BJ (cell line): ENCODE results near the gene DGCR6L. TPM values are rescaled to one million over a fixed set of nuclear protein-coding genes. Genes with fewer than 3 reads are reported as not detected.
"Not testable (repeated sequence)": the region's sequence is repeated elsewhere in the genome, so short reads cannot be mapped to it uniquely, and the experiment has no call there.

Experiments
- CTCF ChIA-PET: fragments of 350-600 bp; formaldehyde crosslinking; extraction: SDS; loops from one replicate; lab custom pipeline; 2021; ENCODE audit warnings: antibody characterized with exemption, inconsistent platforms; lab: Yijun Ruan, JAX
- POLR2A ChIA-PET: fragments of 300-600 bp; sonication (Branson Sonifier 250); formaldehyde crosslinking; extraction: SDS; loops from one replicate; lab custom pipeline; 2021; ENCODE audit warnings: antibody characterized with exemption; lab: Charles Lee
- DNase-seq: peaks from one replicate; pipeline ENCODE4 v3.0.0-alpha.2; 2011; ENCODE audit warnings: low read depth
- H3K27me3 ChIP-seq: 2 replicates; pipeline ENCODE4 v1.6.0; 2011; ENCODE audit warnings: low read length; ENCODE audit not compliant: control insufficient read depth, insufficient read depth
- H3K36me3 ChIP-seq: 2 replicates; pipeline ENCODE4 v1.5.1; 2011; ENCODE audit warnings: low read length; ENCODE audit not compliant: control insufficient read depth, insufficient read depth
- H3K4me3 ChIP-seq: 2 replicates; pipeline ENCODE4 v1.5.1; 2011; ENCODE audit warnings: low read depth, mild to moderate bottlenecking, control low read depth, low read length
- polyA plus RNA-seq: library from polyadenylated mRNA; depleted of rRNA; stranded (reverse); fragments of >200 nt; gene quantifications from 2 replicates; pipeline ENCODE4 v1.2.3, GENCODE V29; 2011
- TF ChIP-seq, protein P1 (sequence below): IDR thresholded peaks from 2 replicates; pipeline ENCODE4 v1.5.1; 2011; ENCODE audit warnings: low read depth, mild to moderate bottlenecking, control low read depth, inconsistent platforms, low read length, moderate library complexity; ENCODE audit not compliant: insufficient read depth

The DGCR6L gene
- polyA plus RNA-seq, 1 experiment: 65.8 TPM

DNA sequence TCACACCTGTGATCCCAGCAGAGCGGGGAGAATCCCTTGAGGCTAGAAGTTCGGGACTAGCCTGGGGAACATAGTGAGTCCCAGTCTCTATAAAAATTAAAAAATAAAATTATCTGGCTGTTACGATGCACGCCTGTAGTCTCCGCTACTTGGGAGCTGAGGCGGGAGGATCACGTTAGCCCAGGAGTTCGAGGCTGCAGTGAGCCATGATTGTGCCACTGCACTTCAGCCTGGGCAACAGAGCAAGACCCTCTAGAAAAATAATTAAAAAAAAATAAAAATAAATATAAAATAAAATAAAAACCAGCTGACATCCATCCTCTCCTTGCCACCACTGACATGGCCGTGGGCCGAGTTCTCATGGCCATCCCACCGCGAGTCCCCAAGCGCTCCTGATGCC, 44.0 kb downstream of the DGCR6L start:
- no peak for DNase-seq
- Histone ChIP-seq H3K36me3 (no peaks in the 10 kb centered on the region), H3K27me3 (no peaks in the 10 kb centered on the region), H3K4me3 (no peak overlapping the region)
- ChIA-PET CTCF (interaction anchor here (1.9 kb wide), 1 partner anchor 9 kb away, joined by 5 read pairs; no protein-coding TSS in a partner anchor), POLR2A (no interaction called here)
- TF ChIP-seq, protein P1, sequence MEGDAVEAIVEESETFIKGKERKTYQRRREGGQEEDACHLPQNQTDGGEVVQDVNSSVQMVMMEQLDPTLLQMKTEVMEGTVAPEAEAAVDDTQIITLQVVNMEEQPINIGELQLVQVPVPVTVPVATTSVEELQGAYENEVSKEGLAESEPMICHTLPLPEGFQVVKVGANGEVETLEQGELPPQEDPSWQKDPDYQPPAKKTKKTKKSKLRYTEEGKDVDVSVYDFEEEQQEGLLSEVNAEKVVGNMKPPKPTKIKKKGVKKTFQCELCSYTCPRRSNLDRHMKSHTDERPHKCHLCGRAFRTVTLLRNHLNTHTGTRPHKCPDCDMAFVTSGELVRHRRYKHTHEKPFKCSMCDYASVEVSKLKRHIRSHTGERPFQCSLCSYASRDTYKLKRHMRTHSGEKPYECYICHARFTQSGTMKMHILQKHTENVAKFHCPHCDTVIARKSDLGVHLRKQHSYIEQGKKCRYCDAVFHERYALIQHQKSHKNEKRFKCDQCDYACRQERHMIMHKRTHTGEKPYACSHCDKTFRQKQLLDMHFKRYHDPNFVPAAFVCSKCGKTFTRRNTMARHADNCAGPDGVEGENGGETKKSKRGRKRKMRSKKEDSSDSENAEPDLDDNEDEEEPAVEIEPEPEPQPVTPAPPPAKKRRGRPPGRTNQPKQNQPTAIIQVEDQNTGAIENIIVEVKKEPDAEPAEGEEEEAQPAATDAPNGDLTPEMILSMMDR: no peak

DNA sequence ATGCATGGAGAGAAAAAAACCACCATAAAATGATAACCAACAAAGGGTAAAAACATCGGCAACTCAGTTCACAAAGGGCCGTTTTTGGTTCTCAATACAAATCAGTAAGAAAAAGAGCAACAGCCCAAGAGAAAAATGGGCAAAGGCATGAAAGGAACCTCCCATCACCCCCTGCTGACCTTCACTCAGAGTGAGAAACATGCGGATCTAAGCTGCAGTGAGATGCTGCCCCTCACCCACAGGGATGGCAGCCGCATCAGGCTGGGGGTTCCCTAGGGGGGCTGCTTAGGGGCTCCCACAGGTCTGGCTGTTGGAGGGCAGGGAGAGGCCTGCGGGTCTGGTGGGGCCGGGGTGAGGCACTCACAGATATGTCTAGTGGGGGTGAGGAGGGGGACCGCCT, 44.5 kb downstream of the DGCR6L start:
- CTCF ChIA-PET: interaction anchor here (1.9 kb wide), 1 partner anchor 9 kb away, joined by 5 read pairs; no protein-coding TSS in a partner anchor
- POLR2A ChIA-PET, H3K36me3 ChIP-seq, H3K4me3 ChIP-seq, H3K27me3 ChIP-seq, DNase-seq: not testable (repeated sequence)

GRCh38 chr22:20274374-20274773, 45.5 kb downstream of the DGCR6L start:
- H3K4me3 ChIP-seq, POLR2A ChIA-PET, H3K36me3 ChIP-seq, DNase-seq, CTCF ChIA-PET, H3K27me3 ChIP-seq: not testable (repeated sequence)

- no peaks in the 10 kb centered on the region for H3K36me3 ChIP-seq
- CTCF ChIA-PET: interaction anchor here (5.2 to 5.7 kb wide), 2 partner anchors 10 to 116 kb away, joined by 19 to 25 read pairs; no protein-coding TSS in a partner anchor
- H3K4me3 ChIP-seq: no peak overlapping the region
- TF ChIP-seq, protein P1: no peak
- DNase-seq: no peak
- POLR2A ChIA-PET: no interaction called here
- H3K27me3 ChIP-seq: no peaks in the 10 kb centered on the region
These were observed 46.1 kb downstream of the DGCR6L start for GRCh38 chr22:20273758-20274181.

GRCh38 chr22:20272700-20273099, 47.2 kb downstream of the DGCR6L start:
- CTCF ChIA-PET: interaction anchor here (5.2 to 5.7 kb wide), 2 partner anchors 11 to 115 kb away, joined by 19 to 25 read pairs; no protein-coding TSS in a partner anchor
- DNase-seq: no peak
- TF ChIP-seq, protein P1: no peak
- H3K36me3 ChIP-seq: no peaks in the 10 kb centered on the region
- no peak overlapping the region for H3K4me3 ChIP-seq
- H3K27me3 ChIP-seq: no peaks in the 10 kb centered on the region
- POLR2A ChIA-PET: no interaction called here

DNA sequence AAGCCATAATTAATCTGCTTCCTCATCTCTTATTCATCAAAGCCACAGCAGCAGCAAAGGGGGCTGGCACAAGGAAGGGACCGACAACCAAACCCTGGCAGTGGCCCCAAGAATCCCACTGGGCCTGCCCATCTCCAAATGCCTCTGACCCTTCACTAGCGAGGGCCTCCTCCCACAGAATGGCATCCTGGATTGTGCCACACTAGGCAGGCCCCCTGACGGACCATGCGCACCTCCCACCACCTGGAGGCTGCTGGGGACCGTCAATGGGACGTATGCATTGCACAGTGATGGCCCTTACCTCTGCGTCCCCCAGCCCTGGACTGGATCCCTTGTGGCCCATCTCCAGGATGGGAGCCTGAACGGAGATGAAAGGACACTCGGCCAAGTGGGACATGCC, 47.7 kb downstream of the DGCR6L start:
- TF ChIP-seq, protein P1: no peak
- no peaks in the 10 kb centered on the region for H3K36me3 ChIP-seq
- no peak for DNase-seq
- ChIA-PET CTCF (interaction anchor here (0.9 to 5.7 kb wide), 3 partner anchors 12 to 1305 kb away, joined by 4 to 25 read pairs (median 19); no protein-coding TSS in a partner anchor), POLR2A (no interaction called here)
- H3K27me3 ChIP-seq: no peaks in the 10 kb centered on the region
- no peak overlapping the region for H3K4me3 ChIP-seq
